Breast epithelium (tissue), 3 donors: ENCODE measurements around the gene TMSB10.

Source experiments
- POLR2A ChIP-seq: fragments of 450-650 bp; IDR thresholded peaks from one replicate; pipeline ENCODE4 v1.6.1; 2016; ENCODE audit warnings: antibody characterized with exemption, mild to moderate bottlenecking, moderate library complexity
- POLR2AphosphoS5 ChIP-seq, 3 donors: sonication (generic); formaldehyde crosslinking; IDR thresholded peaks; one replicate each; pipeline ENCODE4 v1.6.1; 2017; ENCODE audit warnings: antibody characterized with exemption in 3 of 3
- TF ChIP-seq, protein P1 (sequence below), 3 donors: fragments of 450-650 bp; IDR thresholded peaks; one replicate each; pipeline ENCODE4 v1.5.1; 2016 to 2017; ENCODE audit warnings: antibody characterized with exemption in 3 of 3, mild to moderate bottlenecking in 3 of 3, moderate library complexity in 3 of 3

DNA sequence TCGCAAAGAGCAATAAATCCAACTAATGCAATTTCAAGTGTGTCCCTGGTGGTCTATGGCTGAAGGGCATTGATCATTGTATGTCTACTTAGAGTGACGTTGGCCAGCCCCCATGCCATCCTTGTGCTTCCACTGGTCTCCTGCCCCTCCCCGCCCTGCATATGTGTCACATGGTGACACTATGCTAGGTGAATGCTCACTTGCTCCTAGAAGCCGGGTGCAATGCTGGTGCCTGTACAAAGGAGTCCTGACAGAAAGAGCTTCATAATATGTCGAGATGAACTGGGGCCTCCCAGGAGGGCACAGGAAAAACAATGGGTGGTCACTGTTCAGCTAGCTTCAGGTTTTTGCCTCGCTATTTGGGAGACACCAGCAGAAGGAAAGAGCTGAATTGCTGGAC, 18.7 kb upstream of the TMSB10 start:
- TF ChIP-seq, protein P1, sequence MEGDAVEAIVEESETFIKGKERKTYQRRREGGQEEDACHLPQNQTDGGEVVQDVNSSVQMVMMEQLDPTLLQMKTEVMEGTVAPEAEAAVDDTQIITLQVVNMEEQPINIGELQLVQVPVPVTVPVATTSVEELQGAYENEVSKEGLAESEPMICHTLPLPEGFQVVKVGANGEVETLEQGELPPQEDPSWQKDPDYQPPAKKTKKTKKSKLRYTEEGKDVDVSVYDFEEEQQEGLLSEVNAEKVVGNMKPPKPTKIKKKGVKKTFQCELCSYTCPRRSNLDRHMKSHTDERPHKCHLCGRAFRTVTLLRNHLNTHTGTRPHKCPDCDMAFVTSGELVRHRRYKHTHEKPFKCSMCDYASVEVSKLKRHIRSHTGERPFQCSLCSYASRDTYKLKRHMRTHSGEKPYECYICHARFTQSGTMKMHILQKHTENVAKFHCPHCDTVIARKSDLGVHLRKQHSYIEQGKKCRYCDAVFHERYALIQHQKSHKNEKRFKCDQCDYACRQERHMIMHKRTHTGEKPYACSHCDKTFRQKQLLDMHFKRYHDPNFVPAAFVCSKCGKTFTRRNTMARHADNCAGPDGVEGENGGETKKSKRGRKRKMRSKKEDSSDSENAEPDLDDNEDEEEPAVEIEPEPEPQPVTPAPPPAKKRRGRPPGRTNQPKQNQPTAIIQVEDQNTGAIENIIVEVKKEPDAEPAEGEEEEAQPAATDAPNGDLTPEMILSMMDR (IDR thresholded peaks at IDR 0.05) = no peak
- TF ChIP-seq POLR2AphosphoS5 (IDR thresholded peaks at IDR 0.05) (no peak), POLR2A (no peak)
